CD4-positive, alpha-beta T cell (primary cell): ENCODE results near the gene MAOB. TPM values are rescaled to one million over a fixed set of nuclear protein-coding genes. Genes with fewer than 3 reads are reported as not detected.

Experiments used
- ATAC-seq: fragments of 200-7000 bp; cut with Tn5 transposase; one replicate; pipeline ENCODE4 v1.10.0; 2022; ENCODE audit warnings: mild to moderate bottlenecking; ENCODE audit not compliant: poor library complexity
- CTCF ChIA-PET: fragments of 350-600 bp; sonication (Branson Sonifier 250); formaldehyde crosslinking; loops from one replicate; lab custom pipeline; 2021; ENCODE audit warnings: antibody characterized with exemption, inconsistent platforms; lab: Charles Lee
- POLR2A ChIA-PET: fragments of 350-600 bp; sonication (Branson Sonifier 250); formaldehyde crosslinking; loops from one replicate; lab custom pipeline; 2021; ENCODE audit warnings: antibody characterized with exemption, inconsistent platforms; lab: Charles Lee
- DNase-seq, 14 experiments: peaks; one replicate each; pipeline ENCODE4 v3.0.0-alpha.2; 2013 to 2020; ENCODE audit warnings: mixed read lengths in 2 of 14
- H3K27ac ChIP-seq, 2 donors: one replicate each; pipeline versions ENCODE4 v1.5.1 to v1.7.0; 2013; ENCODE audit warnings: low read length in 2 of 2, low read depth in 1 of 2, mild to moderate bottlenecking in 1 of 2
- H3K27me3 ChIP-seq, 2 experiments: 1 replicate in 1 of 2; 2 replicates in 1 of 2; pipeline versions ENCODE4 v1.6.1 to v1.7.0; 2013; ENCODE audit warnings: low read length in 2 of 2, control low read depth in 1 of 2, mild to moderate bottlenecking in 1 of 2, moderate library complexity in 1 of 2; ENCODE audit not compliant: insufficient read depth in 2 of 2, control insufficient read depth in 1 of 2
- H3K36me3 ChIP-seq: one replicate; pipeline ENCODE4 v1.6.1; 2013; ENCODE audit warnings: low read length, control low read depth; ENCODE audit not compliant: insufficient read depth
- H3K4me1 ChIP-seq: one replicate; pipeline ENCODE4 v1.6.1; 2013; ENCODE audit warnings: low read length, control low read depth; ENCODE audit not compliant: insufficient read depth
- H3K4me3 ChIP-seq: one replicate; pipeline ENCODE4 v1.5.1; 2013; ENCODE audit warnings: mild to moderate bottlenecking, low read length, moderate library complexity
- H3K9me3 ChIP-seq, 2 experiments: 1 replicate in 1 of 2; 2 replicates in 1 of 2; pipeline versions ENCODE4 v1.6.1 to v1.7.0; 2013; ENCODE audit warnings: low read length in 2 of 2, mild to moderate bottlenecking in 2 of 2, control low read depth in 1 of 2, moderate library complexity in 1 of 2; ENCODE audit not compliant: control insufficient read depth in 1 of 2, insufficient read depth in 1 of 2
- H3K27ac Mint-ChIP-seq: one replicate; pipeline ENCODE4 v1.8.0; 2020; ENCODE audit warnings: mixed read lengths
- H3K27me3 Mint-ChIP-seq: one replicate; pipeline ENCODE4 v1.8.0; 2021; ENCODE audit warnings: mixed read lengths
- H3K36me3 Mint-ChIP-seq: one replicate; pipeline ENCODE4 v1.8.0; 2021; ENCODE audit warnings: low read depth, mixed read lengths
- H3K4me1 Mint-ChIP-seq: one replicate; pipeline ENCODE4 v1.8.0; 2021; ENCODE audit warnings: low read depth, mixed read lengths
- H3K4me3 Mint-ChIP-seq: one replicate; pipeline ENCODE4 v1.8.0; 2020; ENCODE audit warnings: mild to moderate bottlenecking, mixed read lengths
- H3K9me3 Mint-ChIP-seq: one replicate; pipeline ENCODE4 v1.8.0; 2020; ENCODE audit warnings: mixed read lengths
- CTCF ChIP-seq: fragments of 200-600 bp; IDR thresholded peaks from one replicate; pipeline ENCODE4 v1.8.0; 2022; ENCODE audit warnings: antibody characterized with exemption, mild to moderate bottlenecking
- intact Hi-C, 2 experiments: fragments of 100-400 bp; cut with DNase I in 1 of 2; cut with micrococcal nuclease in 1 of 2; formaldehyde crosslinking; loops; one replicate each; pipeline versions ENCODE4 v1.15.1 to v1.9.0; 2023 to 2025; cut with DNase I, micrococcal nuclease
- total RNA-seq, 174 experiments: library from RNA in 2 of 174; stranded (reverse) in 2 of 174; gene quantifications; one replicate each; pipeline ENCODE4 v1.2.3 and lab custom pipeline; 2021 to 2026

The MAOB gene
- total RNA-seq, 2 experiments from 2014 or later = not detected

GRCh38 chrX:43909141-43909540, 26.9 kb upstream of the MAOB start:
- H3K27me3 Mint-ChIP-seq = no peaks in the 10 kb centered on the region
- intact Hi-C loops = no loop called here
- Histone ChIP-seq H3K4me1 (no peaks in the 10 kb centered on the region), H3K36me3 (no peaks in the 10 kb centered on the region), H3K27me3 (no peaks in the 10 kb centered on the region), H3K4me3 (no peak overlapping the region), H3K27ac (no peak overlapping the region), H3K9me3 (no peaks in the 10 kb centered on the region)
- ATAC-seq (no peak), DNase-seq (no peak)
- CTCF ChIA-PET = no interaction called here
- no peak for TF ChIP-seq CTCF
- no peaks in the 10 kb centered on the region for H3K4me1 Mint-ChIP-seq
- POLR2A ChIA-PET = no interaction called here
- H3K9me3 Mint-ChIP-seq = no peaks in the 10 kb centered on the region
- no peak overlapping the region for H3K27ac Mint-ChIP-seq
- no peak overlapping the region for H3K4me3 Mint-ChIP-seq
- H3K36me3 Mint-ChIP-seq = no peaks in the 10 kb centered on the region

DNA sequence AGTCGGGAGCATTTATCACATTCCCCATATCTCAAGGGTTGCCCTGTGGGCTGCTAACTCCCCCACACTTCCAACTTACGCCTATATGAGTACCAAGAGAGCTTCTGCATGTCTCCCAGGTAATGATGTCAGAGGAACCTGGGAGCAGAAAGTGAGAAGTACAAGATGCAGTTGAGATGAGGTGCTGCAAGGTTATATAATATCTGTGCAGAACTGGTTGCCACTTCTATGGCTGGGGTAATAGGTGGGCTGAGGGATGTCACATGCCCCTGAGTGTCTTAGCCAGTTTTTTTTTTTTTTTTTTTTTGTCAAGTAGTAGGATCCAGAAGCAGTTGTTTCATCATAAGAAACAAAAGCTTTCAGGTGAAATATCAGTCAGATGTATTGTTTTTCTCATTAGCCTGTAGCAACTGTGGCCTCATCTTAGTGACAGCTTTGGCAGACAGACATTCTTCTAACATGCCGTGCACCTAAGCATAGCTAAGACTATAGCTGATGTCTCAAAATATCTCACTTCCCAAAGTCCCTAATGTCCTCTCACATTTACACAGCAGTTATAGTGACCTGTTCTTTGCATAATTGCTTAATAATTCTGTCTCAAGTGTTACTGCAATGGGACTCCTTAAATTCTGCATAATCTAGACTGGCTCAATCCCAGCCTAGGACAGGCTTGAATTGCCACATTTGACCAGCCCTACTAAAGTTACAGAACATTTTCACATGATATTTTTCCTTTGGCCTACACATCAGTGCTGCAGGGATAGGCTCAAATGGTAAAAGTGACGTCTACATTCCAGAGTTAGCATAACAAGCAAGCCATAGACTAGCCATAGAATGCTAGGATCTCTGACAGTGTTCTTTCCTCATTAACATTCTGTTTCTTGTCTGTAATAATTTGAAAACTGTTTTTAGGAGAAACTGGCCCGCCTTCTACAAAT, 17.9 kb upstream of the MAOB start:
- POLR2A ChIA-PET = no interaction called here
- no peaks in the 10 kb centered on the region for H3K36me3 Mint-ChIP-seq
- Histone ChIP-seq H3K4me3 (no peak overlapping the region), H3K4me1 (no peaks in the 10 kb centered on the region), H3K36me3 (no peaks in the 10 kb centered on the region), H3K27me3 (no peaks in the 10 kb centered on the region), H3K27ac (no peak overlapping the region), H3K9me3 (no peaks in the 10 kb centered on the region)
- intact Hi-C loops = no loop called here
- no peak for TF ChIP-seq CTCF
- no peaks in the 10 kb centered on the region for H3K27me3 Mint-ChIP-seq
- no peak overlapping the region for H3K4me3 Mint-ChIP-seq
- H3K4me1 Mint-ChIP-seq = no peaks in the 10 kb centered on the region
- H3K9me3 Mint-ChIP-seq = no peaks in the 10 kb centered on the region
- H3K27ac Mint-ChIP-seq = no peak overlapping the region
- no peak for DNase-seq
- CTCF ChIA-PET = no interaction called here
- ATAC-seq = no peak

GRCh38 chrX:43898406-43899035, 16.3 kb upstream of the MAOB start:
- H3K4me1 ChIP-seq = no peaks in the 10 kb centered on the region
- Mint-ChIP-seq H3K27me3 (no peaks in the 10 kb centered on the region), H3K9me3 (no peaks in the 10 kb centered on the region), H3K36me3 (no peaks in the 10 kb centered on the region), H3K27ac (no peak overlapping the region), H3K4me3 (no peak overlapping the region), H3K4me1 (no peaks in the 10 kb centered on the region)
- intact Hi-C loops = no loop called here
- POLR2A ChIA-PET = no interaction called here
- H3K27ac ChIP-seq = no peak overlapping the region
- H3K27me3 ChIP-seq = no peaks in the 10 kb centered on the region
- no peak for DNase-seq
- H3K36me3 ChIP-seq = no peaks in the 10 kb centered on the region
- CTCF ChIA-PET = no interaction called here
- H3K9me3 ChIP-seq = no peaks in the 10 kb centered on the region
- ATAC-seq = no peak
- H3K4me3 ChIP-seq = no peak overlapping the region
- TF ChIP-seq CTCF = no peak
